ENCODE measurements around the gene PKN2. TPM values are rescaled to one million over a fixed set of nuclear protein-coding genes. Genes with fewer than 3 reads are reported as not detected.

PKN2 gene
- total RNA-seq, 1 experiment from 2014 or later, result 17.5 TPM

GRCh38 chr1:88731475-88732269 lies 47.6 kb downstream of the PKN2 start:
- DNase-seq (ENCODE audit: low read depth), result peak; percentile 83

GRCh38 chr1:88735382-88735781 lies 51.3 kb downstream of the PKN2 start:
- no peak for DNase-seq (ENCODE audit: low read depth)

DNA sequence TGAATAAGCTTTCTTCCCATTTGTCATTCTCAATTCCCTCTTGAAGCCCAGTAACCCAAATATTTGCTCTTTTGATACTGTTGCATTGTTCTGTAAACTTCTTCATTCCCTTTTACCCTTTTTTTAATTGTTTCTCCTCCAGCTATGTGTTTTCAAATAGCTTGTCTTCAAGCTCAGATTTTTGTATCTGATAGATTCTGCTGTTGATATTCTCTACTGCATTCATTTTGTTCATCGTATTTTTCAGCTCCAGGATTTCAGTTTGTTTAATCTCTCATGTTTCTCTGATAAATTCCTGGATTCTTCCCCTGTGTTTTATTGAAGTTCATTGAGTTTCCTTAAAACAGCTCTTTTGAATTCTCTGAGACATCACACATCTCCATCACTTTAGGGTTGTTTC lies 51.8 kb downstream of the PKN2 start:
- DNase-seq (ENCODE audit: low read depth), result no peak

DNA sequence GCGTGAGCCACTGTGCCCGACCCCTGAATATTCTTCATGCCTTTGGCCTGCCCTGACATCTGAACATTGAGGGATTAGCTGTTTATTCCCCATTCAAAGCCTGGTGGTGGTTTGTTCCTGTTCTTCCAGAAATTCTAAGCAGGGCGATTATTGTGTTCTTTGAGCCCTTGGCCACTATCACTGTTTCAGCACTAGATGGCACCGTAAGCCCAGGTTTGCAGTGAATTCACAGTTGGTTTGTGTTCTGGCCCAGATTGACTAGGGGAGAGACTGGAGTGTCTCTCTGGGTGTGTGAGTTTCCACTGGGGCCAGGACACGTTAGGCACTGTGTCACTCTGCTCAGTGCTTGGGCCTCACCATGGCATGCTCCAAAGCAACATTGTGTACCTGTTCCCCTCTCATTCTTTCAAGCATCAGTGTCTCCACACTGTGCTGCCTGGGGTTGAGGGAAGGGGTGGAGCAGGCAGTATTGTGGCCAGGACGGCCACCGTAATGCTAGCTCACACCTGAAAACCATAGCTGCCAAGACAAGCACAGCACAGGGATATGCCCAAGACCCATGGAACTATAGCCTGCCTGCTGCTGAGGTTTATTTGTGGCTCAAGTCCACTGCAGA lies 52.7 kb downstream of the PKN2 start:
- DNase-seq (ENCODE audit: low read depth), result peak; percentile 41

DNA sequence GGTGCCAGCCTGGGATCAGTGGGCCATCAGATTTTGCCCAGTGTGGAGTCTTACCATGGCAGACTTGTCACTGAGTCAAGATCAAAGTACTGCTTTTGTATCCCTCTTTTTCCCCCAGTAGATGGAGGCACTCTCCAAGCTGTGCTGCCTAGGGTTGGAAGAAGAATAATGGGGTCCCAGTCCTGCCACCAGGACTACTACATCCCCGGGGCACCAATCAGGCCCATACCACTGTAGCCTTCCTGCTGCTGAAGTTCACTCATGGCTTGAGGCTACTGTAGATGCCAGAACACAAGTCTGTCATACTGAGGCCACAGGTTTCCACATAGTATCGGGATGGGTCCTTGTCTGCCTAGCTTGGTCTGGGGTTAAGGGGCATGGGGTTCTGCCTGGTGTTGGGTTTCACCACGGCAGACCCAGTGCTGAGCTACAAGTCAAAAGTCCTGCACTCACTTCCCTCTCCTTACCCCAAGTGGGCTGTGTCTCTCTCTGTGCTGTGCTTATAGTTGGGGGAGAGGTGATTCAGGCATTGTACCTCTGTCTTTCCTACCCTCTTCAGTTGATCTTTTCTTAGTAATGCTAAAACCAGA lies 53.4 kb downstream of the PKN2 start:
- no peak for DNase-seq (ENCODE audit: low read depth)

- no peak for DNase-seq (ENCODE audit: low read depth)
These were observed 56.7 kb downstream of the PKN2 start for GRCh38 chr1:88740784-88741183.

- DNase-seq (ENCODE audit: low read depth), result no peak
These were observed 57.3 kb downstream of the PKN2 start for GRCh38 chr1:88741413-88741812.

DNA sequence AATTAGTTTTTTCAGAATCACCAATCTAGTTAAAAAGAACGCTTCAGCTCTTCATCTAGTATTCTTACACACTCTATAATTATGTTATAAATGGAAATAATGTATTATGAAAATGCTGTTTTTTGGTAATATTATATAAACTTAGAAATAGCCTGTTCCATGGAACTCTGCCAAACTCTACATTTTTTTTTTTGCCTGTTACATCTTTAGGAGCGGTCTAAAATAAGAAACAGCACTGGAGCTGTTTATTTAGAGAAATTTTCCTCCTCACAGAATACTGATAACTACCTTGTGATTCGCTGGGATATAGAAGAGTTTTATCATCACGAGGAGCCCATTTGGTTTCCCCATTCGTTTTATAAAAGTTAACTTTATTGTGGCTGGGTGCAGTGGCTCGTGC lies 58.5 kb downstream of the PKN2 start:
- no peak for DNase-seq (ENCODE audit: low read depth)

- DNase-seq (ENCODE audit: low read depth), result no peak
These were observed 60.1 kb downstream of the PKN2 start for GRCh38 chr1:88744142-88744541.

DNA sequence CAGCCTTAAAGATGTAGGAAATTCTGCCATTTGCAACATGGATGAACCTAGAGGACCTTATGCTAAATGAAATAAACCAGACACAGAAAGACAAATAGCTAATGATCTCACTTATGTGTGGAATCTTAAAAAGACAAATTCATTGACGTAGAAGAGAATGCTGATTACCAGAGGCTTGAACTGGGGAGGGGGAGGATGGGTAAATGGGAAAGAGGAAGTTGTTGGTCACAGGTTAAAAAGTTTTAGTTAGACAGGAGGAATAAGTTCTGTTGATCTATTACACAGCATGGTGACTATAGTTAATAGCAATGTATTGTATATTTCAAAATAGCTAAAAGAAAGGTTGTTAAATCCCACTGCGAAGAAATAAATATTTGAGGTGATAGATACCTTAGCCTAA lies 62.8 kb downstream of the PKN2 start:
- DNase-seq (ENCODE audit: low read depth), result no peak

DNA sequence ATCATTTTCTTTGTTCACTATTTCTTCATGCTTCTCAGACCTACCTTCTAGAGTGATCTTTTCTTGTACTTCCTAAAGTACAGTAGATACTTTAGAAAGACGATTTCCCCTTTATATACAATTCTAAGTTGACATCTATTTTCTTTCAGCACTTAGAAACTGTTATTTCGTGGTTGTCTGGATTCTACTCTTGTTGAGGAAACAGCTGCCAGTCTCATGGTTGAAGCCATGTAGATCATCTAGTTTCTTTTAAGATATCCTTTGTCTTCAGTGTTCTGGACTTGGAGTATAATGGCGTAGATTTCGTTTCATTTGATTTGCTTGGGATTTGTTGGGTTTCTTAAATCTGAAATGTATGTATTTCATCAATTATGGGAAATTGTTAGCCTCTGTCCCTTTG lies 67.6 kb downstream of the PKN2 start:
- DNase-seq (ENCODE audit: low read depth), result no peak

DNA sequence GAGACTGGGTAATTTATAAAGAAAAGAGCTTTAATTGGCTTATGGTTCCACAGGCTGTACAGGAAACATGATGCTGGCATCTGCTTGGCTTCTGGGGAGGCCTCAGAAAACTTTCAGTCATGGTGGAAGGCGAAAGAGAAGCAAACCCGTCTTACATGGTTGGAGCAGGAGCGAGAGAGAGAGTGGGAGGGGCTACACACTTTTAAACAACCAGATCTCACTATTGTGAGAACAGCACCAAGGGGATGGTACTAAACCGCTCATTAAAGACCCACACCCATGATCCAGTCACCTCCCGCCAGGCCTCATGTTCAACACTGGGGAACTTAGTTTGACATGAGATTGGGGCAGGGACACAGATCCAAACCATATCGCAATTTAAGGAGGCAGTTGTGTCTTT lies 69.4 kb downstream of the PKN2 start:
- no peak for DNase-seq (ENCODE audit: low read depth)

DNA sequence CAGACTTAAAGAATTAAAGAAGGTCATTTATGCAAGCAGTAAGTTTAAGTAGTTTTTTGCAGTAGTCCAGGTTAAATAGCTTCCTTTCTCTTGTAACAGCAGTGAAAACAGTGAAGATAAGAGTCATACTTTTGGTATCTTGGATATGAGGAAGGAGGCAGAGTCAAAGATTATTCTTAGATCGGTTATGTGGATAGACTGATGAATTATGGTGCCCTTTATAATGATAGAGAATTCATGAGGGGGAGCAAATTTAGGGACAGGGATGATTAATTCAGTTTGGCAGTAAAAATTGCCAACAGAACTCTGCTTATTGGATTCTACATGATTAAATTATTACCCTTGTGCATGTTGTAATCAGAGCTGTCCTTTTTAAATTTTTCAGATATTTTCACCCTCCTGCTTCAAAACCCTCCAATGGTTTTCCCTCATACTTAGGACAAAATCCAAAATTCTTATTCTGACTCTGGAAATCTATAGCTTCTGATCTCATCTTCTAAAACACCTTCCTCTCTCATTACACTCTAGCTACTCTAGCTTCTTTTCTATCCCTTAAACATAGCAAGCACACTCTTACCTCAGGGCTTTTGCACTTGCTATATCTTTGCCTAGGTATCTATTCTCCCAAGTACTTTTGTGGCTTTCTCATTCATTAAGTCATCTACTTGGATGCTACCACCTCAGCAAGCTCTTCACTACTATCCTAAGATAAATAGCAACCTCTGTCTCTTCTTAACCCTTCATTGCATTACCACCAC lies 79.8 kb downstream of the PKN2 start:
- peak; percentile 33 for DNase-seq (ENCODE audit: low read depth)

GRCh38 chr1:88768187-88768586 lies 84.1 kb downstream of the PKN2 start:
- no peak for DNase-seq (ENCODE audit: low read depth)

GRCh38 chr1:88768816-88769215 lies 84.7 kb downstream of the PKN2 start:
- no peak for DNase-seq (ENCODE audit: low read depth)

GRCh38 chr1:88773540-88774150 lies 89.6 kb downstream of the PKN2 start:
- DNase-seq (ENCODE audit: low read depth), result peak; percentile 87

- peak; percentile 44 for DNase-seq (ENCODE audit: low read depth)
These were observed 90.1 kb downstream of the PKN2 start for GRCh38 chr1:88774151-88774556.

DNA sequence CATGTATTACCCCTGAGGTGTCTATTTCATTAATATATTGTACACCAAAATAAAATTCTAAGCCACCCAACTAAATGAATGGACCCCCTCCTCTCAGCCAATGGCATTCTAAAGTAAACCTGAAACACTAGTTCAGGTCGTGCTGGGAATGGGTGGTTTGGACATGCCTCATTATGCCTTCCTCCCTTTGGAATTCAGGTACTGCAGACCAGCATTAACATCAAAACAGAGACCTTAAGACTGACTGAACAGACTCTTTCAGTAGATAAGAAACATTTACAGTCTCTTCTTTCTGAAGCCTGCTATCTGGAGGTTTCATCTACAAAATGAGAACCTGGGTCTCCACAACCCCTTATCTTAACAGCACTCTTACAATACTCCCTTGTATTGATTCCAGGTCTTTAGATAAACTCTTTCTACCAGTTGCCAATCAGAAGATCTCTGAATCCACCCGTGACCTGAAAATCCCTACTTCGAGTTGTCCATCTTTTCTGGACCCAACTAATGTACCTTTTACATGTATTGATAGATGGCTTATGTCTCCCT lies 93.6 kb downstream of the PKN2 start:
- DNase-seq (ENCODE audit: low read depth), result no peak

GRCh38 chr1:88779880-88780279 lies 95.8 kb downstream of the PKN2 start:
- no peak for DNase-seq (ENCODE audit: low read depth)

DNA sequence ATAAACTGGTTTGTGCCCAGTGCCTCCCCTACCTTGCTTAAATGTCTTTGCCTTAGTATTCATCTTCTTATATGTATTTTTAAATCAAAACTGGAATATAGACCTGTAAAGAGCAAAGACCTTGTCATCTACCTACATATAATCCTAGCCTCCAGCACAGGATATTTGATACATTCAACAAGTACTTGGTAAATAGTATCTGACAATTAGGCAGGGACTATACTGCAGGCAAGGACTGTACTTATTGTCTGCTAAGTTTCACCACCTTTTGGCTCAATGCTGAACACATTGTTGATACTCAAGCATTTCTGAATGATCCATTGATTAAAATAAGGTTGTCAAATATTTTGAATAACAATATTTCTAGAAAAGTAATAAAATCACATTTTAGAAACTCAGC lies 96.4 kb downstream of the PKN2 start:
- no peak for DNase-seq (ENCODE audit: low read depth)

- no peak for DNase-seq (ENCODE audit: low read depth)
These were observed 99.1 kb downstream of the PKN2 start for GRCh38 chr1:88783145-88783544.

Measured in HT1080 (cell line).